Thymus (tissue), 11 donors: ENCODE measurements around the gene ABCE1. TPM values are rescaled to one million over a fixed set of nuclear protein-coding genes. Genes with fewer than 3 reads are reported as not detected.

Source experiments
- DNase-seq, 9 donors: peaks; one replicate each; pipeline ENCODE4 v3.0.0-alpha.2; 2013; ENCODE audit warnings: low spot score in 9 of 9, low read depth in 6 of 9, missing footprints in 1 of 9
- H3K27ac ChIP-seq, 2 donors: one replicate each; pipeline ENCODE4 v1.5.1; 2013; ENCODE audit warnings: control low read depth in 1 of 2, low read depth in 1 of 2, low read length in 1 of 2, mild to moderate bottlenecking in 1 of 2, moderate library complexity in 1 of 2
- H3K27me3 ChIP-seq, 2 donors: one replicate each; pipeline ENCODE4 v1.5.1; 2013; ENCODE audit warnings: low read length in 1 of 2; ENCODE audit not compliant: control insufficient read depth in 2 of 2, insufficient read depth in 1 of 2
- H3K36me3 ChIP-seq, 2 donors: one replicate each; pipeline ENCODE4 v1.5.1; 2013; ENCODE audit warnings: low read length in 1 of 2, mild to moderate bottlenecking in 1 of 2, moderate library complexity in 1 of 2; ENCODE audit not compliant: control insufficient read depth in 2 of 2, insufficient read depth in 2 of 2
- H3K4me1 ChIP-seq, 2 donors: one replicate each; pipeline ENCODE4 v1.5.1; 2013; ENCODE audit warnings: low read length in 2 of 2; ENCODE audit not compliant: control insufficient read depth in 2 of 2, insufficient read depth in 2 of 2
- H3K4me3 ChIP-seq, 2 donors: one replicate each; pipeline ENCODE4 v1.5.1; 2013; ENCODE audit warnings: low read length in 2 of 2, control low read depth in 1 of 2, mild to moderate bottlenecking in 1 of 2
- H3K9me3 ChIP-seq, 2 donors: one replicate each; pipeline ENCODE4 v1.5.1; 2013; ENCODE audit warnings: low read length in 1 of 2, mild to moderate bottlenecking in 1 of 2; ENCODE audit not compliant: control insufficient read depth in 2 of 2, insufficient read depth in 1 of 2
- WGBS: extraction: QIAGEN DNeasy Blood & Tissue Kit; methylation state at CpG from one replicate; pipeline ENCODE4 v1.1.7; 2013; 5-methylcytosine and 5-hydroxymethylcytosine counted together
- polyA plus RNA-seq: library from polyadenylated mRNA; stranded (reverse); fragments of 200-250 nt; gene quantifications from one replicate; pipeline ENCODE4 v1.2.3, GENCODE V29; 2013
- total RNA-seq: library from RNA; stranded (reverse); fragments of 120-200 nt; gene quantifications from one replicate; pipeline ENCODE4 v1.2.4, GENCODE V29; 2013
- donor health status: healthy.

Gene ABCE1
- total and polyA plus RNA-seq, 2 donors, result 36.2 to 70.9 TPM

DNA sequence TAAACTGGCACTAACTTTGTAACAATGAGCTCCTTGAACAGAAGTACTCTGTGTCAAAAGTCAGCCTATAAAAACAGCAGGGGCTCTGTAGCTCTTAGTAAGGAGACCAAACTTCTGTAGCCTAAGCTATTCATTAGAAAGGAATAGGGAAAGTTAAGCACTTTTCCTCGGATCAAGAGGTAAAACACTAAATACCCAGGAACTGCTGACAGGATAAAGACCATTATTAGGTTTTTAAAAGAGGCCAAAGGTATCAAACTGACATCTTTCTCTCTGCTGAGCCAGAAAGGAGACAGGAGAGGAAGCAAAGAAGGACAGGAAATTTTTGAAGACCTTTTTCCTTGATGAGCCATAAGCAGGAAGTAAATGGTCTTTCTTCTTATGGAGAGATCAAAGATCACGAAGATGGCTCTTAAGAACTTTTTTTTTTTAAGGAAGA lies 32.0 kb upstream of the ABCE1 start:
- WGBS, result 80% methylated on average over 2 of the region's 2 CpGs
- H3K9me3 ChIP-seq, result no peaks in the 10 kb centered on the region
- no peak overlapping the region for H3K27ac ChIP-seq
- H3K27me3 ChIP-seq, result no peaks in the 10 kb centered on the region
- H3K4me3 ChIP-seq, result no peak overlapping the region
- DNase-seq, result no peak
- peaks cover 0 to 4% of the 10 kb centered on the region in 2 donors for H3K36me3 ChIP-seq
- H3K4me1 ChIP-seq, result no peaks in the 10 kb centered on the region

DNA sequence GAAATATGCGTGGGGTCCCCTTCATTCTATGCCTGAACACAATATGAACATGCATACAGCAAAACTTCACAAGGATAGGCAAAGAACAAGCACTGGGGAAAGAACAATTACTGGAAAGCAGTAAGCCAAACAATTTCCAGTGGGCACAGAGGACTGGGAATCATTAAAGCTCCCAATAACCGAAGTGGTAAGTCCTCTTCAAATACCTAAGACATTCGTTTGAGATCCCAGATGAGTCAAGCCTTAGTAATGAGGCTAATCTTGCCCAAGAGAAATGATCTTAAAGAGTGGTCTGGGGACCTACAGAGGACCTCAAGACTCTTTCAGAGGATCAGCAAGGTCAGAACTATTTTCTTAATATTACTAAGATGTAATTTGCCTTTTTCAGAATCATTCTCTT lies 28.8 kb upstream of the ABCE1 start:
- H3K9me3 ChIP-seq, result no peaks in the 10 kb centered on the region
- no peaks in the 10 kb centered on the region for H3K4me1 ChIP-seq
- H3K27me3 ChIP-seq, result no peaks in the 10 kb centered on the region
- no peak overlapping the region for H3K4me3 ChIP-seq
- DNase-seq, result no peak
- no peak overlapping the region for H3K27ac ChIP-seq
- H3K36me3 ChIP-seq, result no peaks in the 10 kb centered on the region
- 95% methylated on average over 3 of the region's 3 CpGs for WGBS

- Histone ChIP-seq H3K4me1 (peaks cover 7 to 8% of the 10 kb centered on the region in 2 donors), H3K27me3 (no peaks in the 10 kb centered on the region), H3K36me3 (peaks cover 2 to 5% of the 10 kb centered on the region in 2 donors), H3K27ac (no peak overlapping the region), H3K9me3 (no peaks in the 10 kb centered on the region), H3K4me3 (no peak overlapping the region)
- WGBS, result 98% methylated on average over 2 of the region's 2 CpGs
- DNase-seq, result no peak
Observed at GRCh38 chr4:145071560-145071959, 26.6 kb upstream of the ABCE1 start.

DNA sequence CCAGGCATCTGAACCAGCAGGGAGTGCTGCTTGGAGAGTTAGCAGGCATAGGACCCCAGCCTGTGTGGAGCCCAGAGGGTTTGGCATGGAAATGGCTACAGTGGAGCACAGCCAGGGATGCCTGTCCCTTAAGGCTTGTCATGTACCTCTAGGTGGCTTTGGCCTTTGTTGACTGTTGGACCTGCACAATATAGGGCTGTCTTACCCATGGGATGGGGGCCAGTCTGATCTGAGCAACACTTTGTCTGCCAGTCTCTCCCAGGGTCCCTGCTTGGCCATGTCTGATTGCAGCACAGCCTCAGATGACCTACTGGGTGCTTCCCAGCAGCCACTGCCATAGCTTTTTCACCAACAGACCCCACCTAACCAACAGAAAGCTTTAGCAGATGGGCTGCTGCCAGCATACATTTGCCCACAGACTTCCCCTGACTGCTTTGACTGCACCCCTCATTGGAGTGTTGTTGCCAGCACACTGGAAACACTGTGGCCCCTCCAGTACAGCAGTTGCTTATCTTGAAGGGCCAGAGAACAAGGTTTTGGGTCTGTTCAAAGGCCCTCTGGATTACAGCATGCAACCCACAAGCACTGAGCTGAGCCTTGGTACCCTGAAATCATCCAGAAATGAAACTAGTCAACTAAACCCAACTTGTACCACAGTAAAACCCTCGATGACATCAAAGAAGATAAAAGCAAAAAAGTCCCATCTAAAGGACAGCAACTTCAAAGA lies 22.2 kb upstream of the ABCE1 start:
- Histone ChIP-seq H3K9me3 (no peaks in the 10 kb centered on the region), H3K36me3 (peaks cover 5 to 22% of the 10 kb centered on the region in 2 donors), H3K4me1 (peaks cover 7 to 8% of the 10 kb centered on the region in 2 donors), H3K27me3 (no peaks in the 10 kb centered on the region), H3K27ac (no peak overlapping the region), H3K4me3 (no peak overlapping the region)
- 34% methylated on average over 1 of the region's 1 CpG for WGBS
- no peak for DNase-seq

- no peaks in the 10 kb centered on the region for H3K27me3 ChIP-seq
- H3K4me1 ChIP-seq, result peaks cover 7 to 8% of the 10 kb centered on the region in 2 donors
- 95% methylated on average over 2 of the region's 2 CpGs for WGBS
- DNase-seq, result no peak
- no peaks in the 10 kb centered on the region for H3K9me3 ChIP-seq
- H3K27ac ChIP-seq, result no peak overlapping the region
- peaks cover 5 to 22% of the 10 kb centered on the region in 2 donors for H3K36me3 ChIP-seq
- H3K4me3 ChIP-seq, result no peak overlapping the region
Observed at GRCh38 chr4:145076469-145076855, 21.6 kb upstream of the ABCE1 start.

DNA sequence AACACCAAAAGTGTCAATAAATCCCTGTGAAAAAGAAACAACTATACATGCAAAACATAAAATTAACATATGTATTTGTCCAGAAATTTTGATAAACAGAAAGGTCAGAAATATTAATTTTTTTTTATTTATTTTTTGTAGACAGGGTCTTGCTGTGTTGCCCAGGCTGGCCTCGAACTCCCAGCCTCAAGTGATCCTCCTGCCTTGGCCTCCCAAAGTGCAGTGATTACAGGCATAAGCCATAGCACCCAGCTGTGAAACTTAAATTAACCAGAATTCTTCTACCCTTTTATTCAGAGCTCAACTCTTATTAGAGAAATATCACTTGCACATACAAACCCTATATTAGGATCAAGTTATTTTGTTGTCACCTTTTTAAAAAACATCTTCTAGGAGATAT lies 16.4 kb upstream of the ABCE1 start:
- Histone ChIP-seq H3K9me3 (peaks cover 0 to 4% of the 10 kb centered on the region in 2 donors), H3K27ac (no peak overlapping the region), H3K27me3 (no peaks in the 10 kb centered on the region), H3K4me3 (no peak overlapping the region), H3K4me1 (no peaks in the 10 kb centered on the region), H3K36me3 (peaks cover 4 to 33% of the 10 kb centered on the region in 2 donors)
- 100% methylated on average over 1 of the region's 1 CpG for WGBS
- no peak for DNase-seq

GRCh38 chr4:145083891-145084605 lies 14.1 kb upstream of the ABCE1 start:
- no peak for DNase-seq
- WGBS, result 99% methylated on average over 1 of the region's 1 CpG
- no peak overlapping the region for H3K4me3 ChIP-seq

GRCh38 chr4:145090380-145090779 lies 7.7 kb upstream of the ABCE1 start:
- Histone ChIP-seq H3K27ac (no peak overlapping the region), H3K27me3 (no peaks in the 10 kb centered on the region), H3K9me3 (peaks cover 2 to 4% of the 10 kb centered on the region in 2 donors), H3K4me3 (no peak overlapping the region), H3K4me1 (no peaks in the 10 kb centered on the region), H3K36me3 (peaks cover 32 to 68% of the 10 kb centered on the region in 2 donors)
- WGBS, result 100% methylated on average over 1 of the region's 1 CpG
- no peak for DNase-seq

More at GRCh38 chr4:145083891-145084605, 14.1 kb upstream of the ABCE1 start:
- H3K9me3 ChIP-seq, result peaks cover 0 to 4% of the 10 kb centered on the region in 2 donors
- peaks cover 9 to 36% of the 10 kb centered on the region in 2 donors for H3K36me3 ChIP-seq
- no peak overlapping the region for H3K27ac ChIP-seq
- no peaks in the 10 kb centered on the region for H3K4me1 ChIP-seq
- H3K27me3 ChIP-seq, result no peaks in the 10 kb centered on the region

- Histone ChIP-seq H3K9me3 (peaks cover 0 to 2% of the 10 kb centered on the region in 2 donors), H3K4me1 (peaks cover 3 to 7% of the 10 kb centered on the region in 2 donors), H3K27me3 (no peaks in the 10 kb centered on the region), H3K4me3 (no peak overlapping the region), H3K27ac (no peak overlapping the region), H3K36me3 (peaks cover 24 to 56% of the 10 kb centered on the region in 2 donors)
- DNase-seq, result no peak
- WGBS, result over 99% methylated on average over 2 of the region's 2 CpGs
Observed at GRCh38 chr4:145093638-145094037, 4.5 kb upstream of the ABCE1 start.
